Smooth muscle cell (in vitro differentiated cells): ENCODE data around the gene FOXP1. TPM values are rescaled to one million over a fixed set of nuclear protein-coding genes. Genes with fewer than 3 reads are reported as not detected.

ENCODE experiments used
- DNase-seq: peaks from one replicate; lab custom pipeline; 2025; ENCODE audit not compliant: unreplicated experiment; lab: John Stamatoyannopoulos, UW
- H2AFZ ChIP-seq: fragments of 200-600 bp; sonication (generic); 2 replicates; pipeline ENCODE4 v1.6.0; 2016; ENCODE audit warnings: antibody characterized with exemption, low read depth, mild to moderate bottlenecking
- H3F3A ChIP-seq: fragments of 200-600 bp; sonication (generic); 2 replicates; pipeline ENCODE4 v1.6.0; 2017; ENCODE audit warnings: antibody characterized with exemption, low read depth
- H3K27ac ChIP-seq: fragments of 200-600 bp; sonication (generic); 2 replicates; pipeline ENCODE4 v1.5.1; 2016; ENCODE audit warnings: low read depth, mild to moderate bottlenecking
- H3K27me3 ChIP-seq: fragments of 200-600 bp; sonication (generic); 2 replicates; pipeline ENCODE4 v1.6.1; 2016; ENCODE audit warnings: low read depth, mild to moderate bottlenecking
- H3K36me3 ChIP-seq: fragments of 200-600 bp; sonication (generic); 2 replicates; pipeline ENCODE4 v1.5.1; 2016; ENCODE audit warnings: low read depth
- H3K4me1 ChIP-seq: fragments of 200-600 bp; sonication (generic); 2 replicates; pipeline ENCODE4 v1.5.1; 2016; ENCODE audit warnings: low read depth
- H3K4me2 ChIP-seq: fragments of 200-600 bp; sonication (generic); 2 replicates; pipeline ENCODE4 v1.6.0; 2016; ENCODE audit warnings: mild to moderate bottlenecking
- H3K4me3 ChIP-seq: fragments of 200-600 bp; sonication (generic); 2 replicates; pipeline ENCODE4 v1.5.1; 2016; ENCODE audit warnings: mild to moderate bottlenecking
- H3K79me2 ChIP-seq: fragments of 200-600 bp; sonication (generic); 2 replicates; pipeline ENCODE4 v1.6.0; 2016; ENCODE audit warnings: low read depth, mild to moderate bottlenecking
- H3K9ac ChIP-seq: fragments of 200-600 bp; sonication (generic); 2 replicates; pipeline ENCODE4 v1.6.0; 2016; ENCODE audit warnings: low read depth
- H3K9me3 ChIP-seq: fragments of 200-600 bp; sonication (generic); replicated peaks from 2 replicates; pipeline ENCODE4 v1.5.1; 2016; ENCODE audit warnings: low read depth
- H4K20me1 ChIP-seq: fragments of 200-600 bp; sonication (generic); 2 replicates; pipeline ENCODE4 v1.6.0; 2016; ENCODE audit warnings: low read depth
- WGBS: methylation state at CpG from one replicate; pipeline ENCODE4 v1.1.7; 2016; ENCODE audit warnings: low lambda C conversion rate; 5-methylcytosine and 5-hydroxymethylcytosine counted together
- polyA plus RNA-seq: library from polyadenylated mRNA; unstranded; fragments of >200 nt; fragmentation: Nextera tagmentation; extraction: Ambion mirVana; gene quantifications from 2 replicates; pipeline ENCODE4 v1.2.1, GENCODE V29; 2016
- total RNA-seq: library from RNA; depleted of rRNA; stranded (reverse); fragments of >200 nt; gene quantifications from 2 replicates; pipeline ENCODE4 v1.2.3, GENCODE V29; 2014
- TF ChIP-seq, protein P1 (sequence below): fragments of 200-600 bp; sonication (generic); IDR thresholded peaks from 2 replicates; pipeline ENCODE4 v1.5.1; 2017; ENCODE audit warnings: borderline replicate concordance, mild to moderate bottlenecking, antibody characterized with exemption; ENCODE audit not compliant: insufficient read depth, poor library complexity, severe bottlenecking

The FOXP1 gene
- total and polyA plus RNA-seq, 2 experiments from 2014 or later = 40.9 to 68.0 TPM

DNA sequence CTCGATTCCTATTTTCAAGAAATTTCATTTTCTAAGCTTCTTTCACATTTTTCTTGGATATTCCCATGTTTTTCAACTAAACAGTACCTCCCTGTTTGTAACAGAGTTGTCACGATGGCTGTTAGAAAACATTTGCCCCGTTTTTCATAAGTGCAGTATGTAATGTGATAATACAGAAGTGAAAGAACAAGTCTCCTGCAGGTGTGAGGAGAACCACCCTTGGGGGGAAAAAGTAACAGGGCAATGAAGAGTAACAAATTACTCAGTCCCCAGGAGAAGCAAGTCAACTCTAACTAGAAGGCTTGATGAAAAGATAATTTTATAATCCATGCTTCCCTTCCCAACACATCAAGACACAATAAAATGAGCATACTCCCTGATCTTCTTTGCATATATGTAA lies 493.3 kb downstream of the FOXP1 start:
- Histone ChIP-seq H3K27me3 (no peaks in the 10 kb centered on the region), H3K4me2 (no peak overlapping the region), H3K36me3 (no peaks in the 10 kb centered on the region), H3K9ac (no peak overlapping the region), H3K4me1 (peaks cover 3% of the 10 kb centered on the region), H3K9me3 (no peaks in the 10 kb centered on the region), H3K4me3 (no peak overlapping the region), H3F3A (no peaks in the 10 kb centered on the region), H3K27ac (no peak overlapping the region), H2AFZ (no peak overlapping the region), H4K20me1 (peaks cover 16% of the 10 kb centered on the region), H3K79me2 (peaks cover 14% of the 10 kb centered on the region)
- DNase-seq = no peak
- WGBS = 95% methylated on average over 3 of the region's 3 CpGs
- TF ChIP-seq, protein P1, sequence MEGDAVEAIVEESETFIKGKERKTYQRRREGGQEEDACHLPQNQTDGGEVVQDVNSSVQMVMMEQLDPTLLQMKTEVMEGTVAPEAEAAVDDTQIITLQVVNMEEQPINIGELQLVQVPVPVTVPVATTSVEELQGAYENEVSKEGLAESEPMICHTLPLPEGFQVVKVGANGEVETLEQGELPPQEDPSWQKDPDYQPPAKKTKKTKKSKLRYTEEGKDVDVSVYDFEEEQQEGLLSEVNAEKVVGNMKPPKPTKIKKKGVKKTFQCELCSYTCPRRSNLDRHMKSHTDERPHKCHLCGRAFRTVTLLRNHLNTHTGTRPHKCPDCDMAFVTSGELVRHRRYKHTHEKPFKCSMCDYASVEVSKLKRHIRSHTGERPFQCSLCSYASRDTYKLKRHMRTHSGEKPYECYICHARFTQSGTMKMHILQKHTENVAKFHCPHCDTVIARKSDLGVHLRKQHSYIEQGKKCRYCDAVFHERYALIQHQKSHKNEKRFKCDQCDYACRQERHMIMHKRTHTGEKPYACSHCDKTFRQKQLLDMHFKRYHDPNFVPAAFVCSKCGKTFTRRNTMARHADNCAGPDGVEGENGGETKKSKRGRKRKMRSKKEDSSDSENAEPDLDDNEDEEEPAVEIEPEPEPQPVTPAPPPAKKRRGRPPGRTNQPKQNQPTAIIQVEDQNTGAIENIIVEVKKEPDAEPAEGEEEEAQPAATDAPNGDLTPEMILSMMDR = no peak

DNA sequence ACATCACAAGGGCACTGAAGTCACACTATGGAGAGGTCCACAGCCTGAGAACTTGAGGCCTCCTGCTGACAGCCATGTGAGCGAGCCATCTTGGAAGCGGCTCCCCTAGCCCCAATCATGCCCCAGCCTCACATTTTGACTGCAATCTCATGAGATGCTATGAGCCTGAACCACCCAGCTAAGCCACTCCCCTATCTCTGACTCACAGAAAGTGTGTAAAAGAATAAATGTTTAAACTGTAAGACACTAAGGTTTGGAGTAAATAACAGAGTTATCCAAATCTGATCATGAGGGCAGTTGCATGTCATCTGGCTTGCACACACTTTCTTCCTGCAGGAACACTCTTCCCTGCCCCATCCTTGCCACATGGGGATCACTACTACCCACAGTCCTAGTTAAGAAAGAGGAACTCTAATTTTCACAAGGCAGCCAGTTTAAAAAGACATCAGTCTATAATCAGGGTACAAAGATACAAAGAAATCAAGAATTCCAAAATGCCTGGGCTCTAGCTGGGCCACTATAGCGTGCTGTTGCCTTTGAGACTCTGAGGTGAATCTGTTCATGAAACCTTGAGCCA lies 494.2 kb downstream of the FOXP1 start:
- Histone ChIP-seq H3K27ac (no peak overlapping the region), H3K9ac (no peak overlapping the region), H3K79me2 (peaks cover 13% of the 10 kb centered on the region), H2AFZ (no peak overlapping the region), H3K4me2 (no peak overlapping the region), H4K20me1 (peaks cover 23% of the 10 kb centered on the region), H3K27me3 (no peaks in the 10 kb centered on the region), H3K9me3 (no peaks in the 10 kb centered on the region), H3K36me3 (no peaks in the 10 kb centered on the region), H3F3A (no peaks in the 10 kb centered on the region), H3K4me3 (no peak overlapping the region), H3K4me1 (peaks cover 3% of the 10 kb centered on the region)
- TF ChIP-seq, protein P1 = no peak
- WGBS = 98% methylated on average over 3 of the region's 3 CpGs
- no peak for DNase-seq

DNA sequence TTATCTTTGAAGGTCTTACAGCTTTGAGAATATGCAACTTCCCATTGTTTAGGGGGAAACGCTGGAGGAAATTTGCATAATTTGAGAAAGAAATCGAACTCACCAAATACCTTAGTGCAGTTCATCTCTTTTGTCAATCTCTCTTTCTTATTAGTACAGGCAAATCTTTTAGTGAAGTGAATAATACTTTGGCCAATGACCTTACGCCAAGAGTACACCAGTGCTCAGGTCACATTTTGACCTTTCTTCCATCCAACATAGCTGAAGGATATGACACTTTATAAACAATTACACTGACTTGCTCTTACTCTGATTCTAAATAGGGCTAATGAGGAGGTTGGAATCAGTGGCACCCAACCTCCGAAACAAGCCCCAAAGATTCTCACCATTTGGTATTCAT lies 494.8 kb downstream of the FOXP1 start:
- no peaks in the 10 kb centered on the region for H3K36me3 ChIP-seq
- H3K27me3 ChIP-seq = no peaks in the 10 kb centered on the region
- peaks cover 3% of the 10 kb centered on the region for H3K4me1 ChIP-seq
- peaks cover 23% of the 10 kb centered on the region for H4K20me1 ChIP-seq
- H3K9me3 ChIP-seq = no peaks in the 10 kb centered on the region
- no peaks in the 10 kb centered on the region for H3F3A ChIP-seq
- H3K27ac ChIP-seq = no peak overlapping the region
- peaks cover 12% of the 10 kb centered on the region for H3K79me2 ChIP-seq
- no peak for DNase-seq
- TF ChIP-seq, protein P1 = no peak
- H3K4me3 ChIP-seq = no peak overlapping the region
- no peak overlapping the region for H3K9ac ChIP-seq
- H2AFZ ChIP-seq = no peak overlapping the region
- WGBS = 94% methylated on average over 4 of the region's 4 CpGs
- H3K4me2 ChIP-seq = no peak overlapping the region
